ENCODE measurements around the gene CDC42EP3.
A peak's percentile ranks its signal among the peaks of the same experiment; 100 is the strongest.

The CDC42EP3 gene

DNA sequence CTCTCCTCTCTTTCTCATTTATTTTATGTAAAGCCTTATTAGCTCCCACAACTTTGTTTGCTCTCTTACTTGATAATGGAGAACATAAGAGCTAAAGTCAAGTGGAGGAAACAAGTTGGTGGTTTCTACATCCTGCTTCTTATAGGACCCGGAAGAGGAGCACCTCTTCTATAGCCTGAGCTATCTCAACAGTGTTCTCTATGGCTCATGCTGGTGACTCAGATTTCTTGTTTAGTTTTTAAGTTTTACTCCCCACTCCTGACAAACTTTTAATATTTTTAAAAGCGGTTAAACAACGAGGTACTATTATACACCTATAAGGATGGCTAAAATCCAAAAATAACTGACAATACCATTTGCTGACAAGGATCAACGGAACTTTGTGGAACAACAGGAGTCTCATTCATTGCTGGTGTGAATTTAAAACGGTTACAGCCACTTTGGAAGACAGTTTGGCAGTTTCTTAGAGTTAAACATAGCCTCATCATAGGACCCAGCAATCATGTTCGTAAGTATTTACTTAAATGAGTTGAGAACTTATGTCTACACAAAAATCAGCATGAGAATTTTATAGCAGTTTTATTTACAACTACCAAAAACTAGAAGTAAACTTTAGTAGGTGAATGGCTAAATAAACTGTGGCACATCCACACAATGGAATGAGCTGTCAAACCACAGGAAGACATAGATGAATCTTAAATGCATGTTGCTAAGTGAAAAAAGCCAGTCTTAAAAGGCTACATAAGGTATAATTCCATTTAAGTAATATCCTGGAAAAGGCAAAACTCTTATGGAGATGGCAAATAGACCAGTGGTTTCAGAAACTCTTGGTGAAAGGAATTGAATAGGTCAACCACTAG lies 12.7 kb upstream of the CDC42EP3 start:
- DNase-seq (ENCODE audit: low read depth, low spot score), result no peak

DNA sequence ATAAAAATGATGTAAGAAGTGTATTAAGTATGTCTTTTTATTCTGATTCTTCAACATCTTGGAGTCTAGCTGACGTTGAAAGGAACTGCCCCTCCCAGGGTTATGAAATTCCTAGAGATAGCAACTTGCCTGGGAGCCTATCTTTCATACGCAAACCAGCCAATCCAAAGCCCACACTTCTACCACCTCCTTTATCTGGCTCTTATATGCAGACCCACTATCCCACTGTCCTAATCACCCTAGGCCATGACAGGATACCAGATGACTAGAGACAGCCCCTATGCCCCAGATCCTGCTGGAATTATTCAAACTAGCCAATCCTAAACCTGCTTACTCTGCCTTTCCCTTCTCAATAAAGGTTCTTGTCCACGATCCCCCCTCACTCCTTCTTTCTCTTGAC lies 11.8 kb upstream of the CDC42EP3 start:
- no peak for DNase-seq (ENCODE audit: low read depth, low spot score)

DNA sequence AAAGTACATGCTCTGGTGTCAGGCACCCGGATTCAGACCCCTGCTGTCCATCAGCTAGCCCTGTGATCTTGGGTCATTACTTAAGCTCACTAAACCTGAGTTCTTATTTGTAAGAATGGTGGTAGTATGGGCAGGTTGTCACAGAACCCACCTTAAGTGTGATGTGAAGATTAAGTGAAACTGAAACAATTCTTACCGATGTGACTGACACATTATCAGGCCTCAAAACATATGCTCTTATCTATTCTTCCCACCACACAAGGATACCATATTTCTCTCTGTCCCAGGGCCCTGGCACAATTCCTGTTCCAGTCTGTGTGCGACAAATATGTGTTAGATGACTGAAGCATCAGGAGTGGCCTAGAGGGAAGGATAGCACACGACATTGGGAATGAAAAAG lies 11.0 kb upstream of the CDC42EP3 start:
- no peak for DNase-seq (ENCODE audit: low read depth, low spot score)

DNA sequence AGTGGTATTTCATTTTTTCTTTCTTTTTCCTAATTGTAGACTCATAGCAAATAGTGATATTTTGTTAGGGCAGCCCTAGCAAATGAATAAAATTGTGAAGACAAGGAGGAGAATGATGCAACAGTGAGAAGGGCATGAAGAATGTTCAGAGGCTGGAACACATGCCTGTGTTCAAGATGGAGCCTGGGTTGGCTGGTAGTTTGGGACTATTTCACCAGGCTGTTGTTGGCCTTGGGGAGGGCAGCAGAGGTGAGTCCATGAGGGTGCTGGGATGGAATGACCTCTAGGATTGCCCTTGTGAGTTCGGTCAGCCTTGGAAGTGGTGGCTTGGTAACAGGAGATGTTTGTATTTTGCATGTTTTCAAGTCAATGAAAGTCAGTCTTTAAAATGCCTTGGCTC lies 10.1 kb upstream of the CDC42EP3 start:
- no peak for DNase-seq (ENCODE audit: low read depth, low spot score)

DNA sequence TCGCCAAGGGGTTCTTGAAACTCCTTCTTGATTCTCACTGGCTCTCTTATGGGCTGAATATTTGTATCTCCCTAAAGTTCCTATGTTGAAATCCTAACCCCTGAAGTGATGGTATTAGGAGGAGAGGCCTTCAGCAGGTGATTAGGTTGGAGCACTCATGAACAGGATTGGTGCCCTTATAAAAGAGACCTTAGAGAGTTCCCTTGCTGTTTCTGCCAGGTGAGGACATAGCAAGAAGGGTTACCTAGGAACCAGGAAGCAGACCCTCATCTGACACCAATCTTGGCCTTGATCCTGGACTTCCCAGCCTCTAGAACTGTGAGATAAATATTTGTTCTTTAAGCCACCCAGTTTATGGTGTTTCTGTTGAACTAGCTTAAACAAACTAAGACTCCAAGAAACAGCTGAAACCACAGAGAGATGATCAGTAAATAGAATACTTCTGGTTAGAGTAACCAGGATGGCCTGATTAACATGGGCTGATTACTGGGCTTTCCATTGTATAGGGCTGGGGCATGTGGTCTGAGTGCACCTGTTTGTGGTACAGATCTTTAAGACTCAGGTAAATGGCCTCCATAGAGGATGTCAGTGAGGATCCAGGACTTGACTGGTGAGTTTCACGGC lies 7.7 kb upstream of the CDC42EP3 start:
- no peak for DNase-seq (ENCODE audit: low read depth, low spot score)

DNA sequence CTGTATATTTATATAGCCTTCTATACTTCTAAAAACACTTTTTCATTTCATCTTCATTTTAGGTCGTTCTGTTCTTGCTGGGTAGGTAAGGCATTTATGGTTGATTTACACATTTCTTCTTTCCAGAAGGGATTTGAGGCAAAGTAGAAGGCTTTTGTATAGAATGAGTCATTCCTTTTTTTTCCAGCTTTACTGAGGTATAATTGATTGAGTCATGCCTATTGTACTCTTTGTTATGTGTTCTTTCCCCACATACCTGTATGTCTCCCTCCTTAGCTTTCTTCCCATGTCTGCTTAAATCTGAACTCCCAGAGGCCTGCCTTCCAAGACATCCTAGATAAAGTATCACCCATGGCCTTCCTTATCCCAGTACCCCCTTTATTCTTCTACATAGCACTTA lies 4.8 kb upstream of the CDC42EP3 start:
- no peak for DNase-seq (ENCODE audit: low read depth, low spot score)

DNA sequence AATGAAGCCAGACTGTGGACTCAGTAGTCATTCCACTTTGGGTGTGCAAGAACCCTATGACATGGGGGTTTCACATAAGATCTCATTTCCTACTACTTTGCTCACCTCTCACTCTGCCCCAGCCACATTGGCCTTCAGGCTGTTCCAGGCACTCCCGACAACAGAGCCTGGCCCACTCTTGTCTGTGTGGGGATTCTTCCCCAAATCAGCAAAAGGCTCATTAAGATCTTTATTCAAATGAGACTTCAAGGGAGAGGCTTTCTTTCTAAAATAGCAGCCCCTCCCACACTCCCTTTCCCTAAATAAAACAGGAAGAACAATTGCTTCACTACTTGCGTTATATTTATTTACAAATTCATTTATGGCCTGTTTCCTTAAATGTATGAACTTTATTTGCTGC lies 3.5 kb upstream of the CDC42EP3 start:
- DNase-seq (ENCODE audit: low read depth, low spot score), result no peak

DNA sequence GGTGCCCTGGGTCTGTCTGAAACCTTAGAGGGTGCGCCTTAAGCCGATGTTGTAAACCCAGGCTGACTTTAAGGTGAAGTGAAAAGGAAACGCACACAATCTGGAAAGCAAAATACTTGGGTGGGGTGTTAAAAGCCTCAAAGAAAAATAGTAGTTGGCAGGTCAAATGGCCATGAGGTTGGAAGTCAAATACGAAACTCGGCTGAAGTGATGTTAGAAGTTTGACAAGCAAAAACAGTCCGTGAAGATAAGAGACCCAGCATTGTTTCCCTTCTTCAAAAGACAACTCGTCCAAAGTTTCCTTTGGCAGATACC lies 1.4 kb upstream of the CDC42EP3 start:
- DNase-seq (ENCODE audit: low read depth, low spot score), result no peak

DNA sequence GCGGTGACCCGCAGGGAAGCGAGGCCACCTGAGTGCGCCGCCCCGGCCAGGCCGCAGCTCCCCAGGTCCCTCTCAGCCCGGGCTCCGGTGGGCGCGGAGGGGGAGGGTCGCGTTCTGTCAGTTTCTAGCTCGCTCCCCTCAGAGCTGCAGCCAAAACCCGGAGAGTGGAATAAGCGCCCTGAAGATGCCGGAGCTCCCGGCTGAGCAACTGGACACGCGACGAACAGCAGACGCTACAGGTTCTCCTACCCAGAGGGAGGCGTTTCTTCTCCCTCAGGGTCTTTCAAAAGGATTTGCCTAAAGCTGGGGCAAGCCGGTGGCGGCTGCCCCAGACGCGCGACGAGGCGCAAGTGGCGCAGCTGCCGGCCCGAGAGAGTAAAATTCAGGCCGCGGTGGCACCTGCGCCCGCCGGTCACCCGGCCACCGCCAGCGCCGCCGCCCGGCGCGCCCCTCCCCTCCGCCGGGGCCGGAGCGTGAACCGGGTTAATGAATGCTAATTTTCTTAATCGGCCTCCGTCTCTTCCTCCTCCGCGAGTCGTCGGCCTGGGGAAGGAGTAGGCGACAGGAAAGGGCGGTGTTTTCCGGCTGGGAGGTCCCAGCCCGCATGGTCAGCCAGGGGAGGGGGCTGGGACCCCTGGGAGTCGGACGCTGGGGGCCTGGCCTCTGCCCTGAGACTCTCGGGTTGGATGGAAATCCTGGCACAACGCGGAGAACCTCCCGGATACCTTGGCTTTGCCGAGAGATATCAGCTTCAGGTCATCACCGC lies 845 bp upstream of the CDC42EP3 start:
- DNase-seq (ENCODE audit: low read depth, low spot score), result peak; percentile 97

DNA sequence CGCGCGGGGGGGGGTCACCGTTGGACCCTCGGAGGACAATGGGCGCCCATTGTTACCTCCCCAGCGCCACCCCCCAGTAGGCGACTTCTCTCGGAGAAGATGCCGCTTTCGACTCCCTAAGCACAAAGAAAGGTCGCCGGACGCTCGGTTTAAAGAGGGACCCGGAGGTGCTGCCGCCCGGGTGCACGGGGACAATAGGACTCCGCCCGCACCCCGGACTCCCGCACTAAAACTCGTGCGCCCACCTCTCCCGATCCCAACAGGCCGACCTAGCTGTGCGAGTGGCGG lies 318 bp upstream of the CDC42EP3 start:
- no peak for DNase-seq (ENCODE audit: low read depth, low spot score)

DNA sequence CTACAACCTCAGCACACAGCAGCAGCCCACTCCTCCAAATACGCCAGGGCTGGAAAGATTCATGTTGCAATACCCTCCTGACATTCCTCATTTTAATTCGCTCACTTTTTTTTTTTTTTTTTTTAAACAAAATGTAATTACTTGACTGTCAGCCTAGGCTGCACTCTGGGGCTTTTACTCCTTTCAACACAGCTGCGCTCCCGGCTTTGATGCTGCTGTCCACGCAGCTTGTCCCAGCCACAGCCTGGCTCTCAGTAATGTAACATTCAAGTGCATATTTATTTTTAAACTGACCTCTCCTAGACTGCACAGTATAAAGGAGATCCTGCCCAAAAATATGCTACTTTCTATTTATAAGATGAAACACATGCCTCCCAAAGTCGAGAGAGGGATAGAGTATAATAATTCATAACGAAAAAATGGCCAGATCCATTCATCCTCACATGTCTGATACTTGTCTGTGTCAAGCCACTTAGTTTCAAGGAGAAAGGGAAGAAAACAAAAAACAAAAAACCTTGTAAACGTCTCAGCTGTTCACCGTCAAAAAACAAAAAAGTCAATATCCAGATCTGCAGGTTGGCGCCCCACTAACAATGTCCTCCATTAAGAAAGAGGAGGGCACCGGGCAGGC lies 949 bp downstream of the CDC42EP3 start:
- DNase-seq (ENCODE audit: low read depth, low spot score), result no peak

DNA sequence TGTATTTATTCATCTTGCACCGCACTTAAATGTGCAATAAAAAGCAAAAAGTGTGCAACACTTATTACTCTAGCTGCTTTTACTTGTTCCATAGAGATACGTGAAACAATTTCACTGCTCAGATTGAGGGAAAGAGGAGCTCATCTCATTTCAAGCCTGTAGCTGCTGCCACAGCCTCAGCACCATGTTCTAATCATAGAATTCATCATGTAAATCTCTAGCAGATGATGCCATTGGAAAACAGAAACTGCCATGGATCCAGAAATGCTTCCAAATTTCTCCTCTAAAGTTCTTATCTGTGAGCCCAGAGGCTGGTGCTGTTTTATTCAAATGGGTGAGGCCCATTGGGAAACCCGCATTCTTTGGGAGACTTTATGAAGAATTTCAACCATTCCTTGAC lies 2.0 kb downstream of the CDC42EP3 start:
- no peak for DNase-seq (ENCODE audit: low read depth, low spot score)

DNA sequence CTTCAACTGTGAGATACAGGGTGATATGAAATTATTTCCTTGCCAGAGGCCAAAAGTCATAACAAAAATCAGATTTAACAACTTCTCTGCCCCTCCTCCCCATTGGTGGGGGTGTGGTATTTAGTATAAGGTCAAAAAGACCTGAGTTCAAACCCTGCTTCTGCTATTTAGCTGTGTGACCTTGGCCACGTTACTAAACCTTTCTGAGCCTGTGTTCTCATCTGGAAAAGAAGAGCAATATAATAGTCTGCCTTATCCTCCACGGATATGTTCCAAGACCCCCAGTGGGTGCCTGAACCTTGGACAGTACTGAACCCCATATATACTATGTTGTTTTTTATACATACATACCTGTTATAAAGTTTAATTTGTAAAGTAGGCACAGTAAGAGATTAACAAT lies 3.7 kb downstream of the CDC42EP3 start:
- no peak for DNase-seq (ENCODE audit: low read depth, low spot score)

DNA sequence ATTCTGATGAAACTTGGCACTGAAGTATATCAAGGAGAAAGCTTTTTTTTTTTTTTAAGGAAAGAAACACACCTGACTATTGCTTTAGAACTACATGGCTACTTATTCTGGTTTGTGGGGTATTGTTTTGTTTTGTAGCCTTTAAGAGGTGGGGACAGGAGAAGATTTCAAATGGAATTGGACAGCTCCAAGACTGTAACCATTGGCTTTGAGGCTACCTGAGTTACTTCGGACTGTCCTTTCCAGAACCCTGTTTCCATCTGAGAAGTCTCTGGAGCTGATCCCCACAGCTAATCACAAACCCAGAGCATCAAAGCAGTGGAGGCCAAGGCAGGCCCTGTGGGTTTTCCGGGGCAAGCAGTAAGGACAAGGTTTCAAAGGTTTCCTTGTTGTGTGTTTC lies 4.7 kb downstream of the CDC42EP3 start:
- DNase-seq (ENCODE audit: low read depth, low spot score), result no peak

DNA sequence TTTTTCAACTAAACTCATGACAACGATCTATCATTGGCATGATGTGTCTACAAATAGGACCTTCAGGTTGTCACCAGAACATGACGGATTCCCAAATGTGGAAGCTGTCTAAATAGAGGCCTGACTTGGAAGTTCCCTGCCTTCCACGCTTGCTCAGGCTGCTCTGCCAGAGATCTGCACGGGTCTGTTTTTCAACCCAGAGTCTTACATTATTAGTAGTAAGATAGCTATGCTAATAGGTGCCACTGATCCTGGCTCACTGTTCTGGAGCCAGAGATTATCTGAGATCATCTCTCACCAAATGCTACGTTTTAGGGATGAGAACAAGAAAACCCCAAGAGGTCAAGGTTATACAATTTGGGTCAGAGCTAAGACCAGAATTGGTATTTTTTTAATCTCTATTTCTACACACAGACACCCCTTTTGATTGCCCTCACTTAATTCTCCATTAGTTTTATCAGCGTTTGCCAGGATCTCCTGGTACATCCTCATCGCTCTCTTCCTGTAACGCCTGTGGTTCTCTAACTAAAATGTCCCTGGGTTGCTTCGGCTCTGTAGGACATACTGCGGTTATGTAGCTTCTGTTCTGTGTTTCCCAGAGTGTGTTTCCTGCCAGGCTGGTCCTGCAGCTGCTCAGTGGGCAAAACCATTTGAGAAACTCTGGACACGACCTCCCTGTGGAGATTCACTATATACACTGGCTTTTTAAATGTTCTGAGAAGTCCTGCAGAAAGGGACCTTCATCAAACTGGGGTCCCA lies 5.7 kb downstream of the CDC42EP3 start:
- no peak for DNase-seq (ENCODE audit: low read depth, low spot score)

DNA sequence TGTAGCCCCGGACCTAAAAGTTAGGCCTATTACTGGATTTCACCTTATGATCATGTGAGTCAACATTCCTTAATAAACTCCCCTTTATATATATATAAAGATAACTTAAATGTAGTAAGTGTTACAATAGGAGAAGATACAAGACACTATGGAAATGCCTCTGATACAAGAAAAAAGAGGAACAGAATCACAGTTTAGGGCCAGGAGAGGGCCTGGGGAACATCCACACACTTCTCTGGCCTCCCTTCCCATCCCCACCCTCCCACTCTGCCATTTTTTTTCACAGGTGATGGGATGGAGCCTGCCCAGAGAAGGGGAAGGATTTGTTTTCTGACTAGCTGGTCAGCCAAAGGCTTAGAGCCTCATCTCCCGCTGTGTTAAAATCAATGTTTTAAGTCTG lies 6.4 kb downstream of the CDC42EP3 start:
- DNase-seq (ENCODE audit: low read depth, low spot score), result no peak

DNA sequence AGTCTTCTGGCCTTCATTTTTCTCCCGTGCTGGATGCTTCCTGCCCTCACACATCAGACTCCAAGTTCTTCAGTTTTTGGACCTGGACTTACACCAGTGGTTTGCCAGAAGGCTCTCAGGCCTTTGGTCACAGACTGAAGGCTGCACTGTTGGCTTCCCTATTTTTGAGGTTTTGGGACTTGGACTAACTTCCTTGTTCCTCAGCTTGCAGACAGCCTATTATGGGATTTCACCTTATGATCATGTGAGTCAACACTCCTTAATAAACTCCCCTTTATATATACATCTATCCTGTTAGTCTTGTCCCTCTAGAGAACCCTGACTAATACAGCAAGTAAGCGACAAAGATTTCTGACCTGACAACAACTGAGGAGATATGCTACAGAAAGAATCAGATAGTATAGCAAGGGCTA lies 7.2 kb downstream of the CDC42EP3 start:
- no peak for DNase-seq (ENCODE audit: low read depth, low spot score)

DNA sequence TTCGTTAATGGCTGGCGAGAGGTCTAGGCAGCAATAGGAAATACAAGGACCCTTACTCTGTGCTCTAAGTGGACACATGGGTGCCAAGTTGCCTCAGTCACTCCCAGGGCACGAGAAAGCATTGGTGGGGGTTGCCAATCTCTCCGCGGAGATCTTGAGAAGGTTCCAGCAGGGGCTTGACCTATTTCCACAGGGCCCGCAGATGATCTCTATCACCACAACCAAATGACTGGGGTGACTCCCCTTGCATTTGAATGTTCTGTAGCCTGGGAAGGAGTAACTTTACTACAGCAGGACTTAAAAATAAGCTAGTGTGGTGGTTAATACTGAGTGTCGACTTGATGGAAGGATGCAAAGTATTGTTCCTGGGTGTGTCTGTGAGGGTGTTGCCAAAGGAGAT lies 8.1 kb downstream of the CDC42EP3 start:
- DNase-seq (ENCODE audit: low read depth, low spot score), result no peak

DNA sequence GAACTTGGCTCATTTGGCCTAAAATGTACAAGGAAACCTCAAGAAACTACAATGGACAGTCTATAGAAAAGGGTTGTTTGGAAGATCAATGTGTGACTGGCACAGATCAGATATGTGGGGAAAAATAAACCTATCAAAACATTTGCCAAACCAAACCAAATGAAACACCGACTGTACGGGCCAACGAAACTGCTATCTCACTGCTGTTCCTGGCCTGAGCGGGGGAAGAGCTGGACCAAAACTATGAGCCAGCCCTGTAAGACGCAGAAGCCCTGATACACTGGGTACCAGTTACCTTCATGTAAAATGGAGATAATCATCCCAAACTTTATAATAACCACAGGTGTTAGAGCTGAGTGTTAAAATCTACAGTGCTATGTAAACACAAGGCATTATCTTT lies 11.7 kb downstream of the CDC42EP3 start:
- DNase-seq (ENCODE audit: low read depth, low spot score), result no peak

DNA sequence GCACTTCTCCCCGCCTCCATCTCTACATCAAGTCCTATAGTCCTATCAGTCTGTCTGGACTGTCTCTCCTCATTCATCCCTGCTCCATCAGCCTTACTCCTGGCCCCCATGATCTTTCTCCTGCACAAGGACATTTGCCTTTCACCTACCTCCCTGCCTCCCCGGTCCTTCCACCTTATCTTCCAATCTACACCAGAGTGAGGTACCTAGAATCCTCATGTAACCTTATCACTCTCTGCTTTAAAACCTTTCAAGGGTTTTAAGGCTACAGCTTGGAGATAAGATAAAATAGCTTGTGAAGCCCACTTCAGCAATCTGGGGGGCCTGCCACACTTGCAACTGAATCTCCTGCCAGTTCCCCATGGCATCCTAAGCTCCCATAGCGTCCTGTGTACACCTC lies 12.8 kb downstream of the CDC42EP3 start:
- DNase-seq (ENCODE audit: low read depth, low spot score), result no peak

DNA sequence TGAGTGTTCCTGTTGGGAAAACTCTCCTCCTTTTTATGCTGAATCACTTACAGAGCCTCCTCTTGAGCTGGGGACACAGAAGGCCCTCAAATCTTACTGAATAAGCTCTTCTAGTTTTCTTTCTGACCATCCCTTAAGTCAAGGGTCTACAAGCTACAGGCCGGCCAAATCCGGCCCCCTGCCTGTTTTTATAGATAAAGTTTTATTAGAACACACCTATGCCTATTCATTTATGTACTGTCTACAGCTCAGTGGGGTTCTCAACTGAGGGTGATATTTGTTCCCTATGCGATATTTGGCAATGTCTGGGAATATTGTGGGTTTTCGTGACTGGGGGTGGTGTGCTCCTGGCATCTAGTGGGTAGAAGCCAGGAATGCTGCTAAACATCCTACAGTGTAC lies 14.0 kb downstream of the CDC42EP3 start:
- DNase-seq (ENCODE audit: low read depth, low spot score), result no peak
